HCT116 (cell line): Measurements from ENCODE around the gene PPP1R14C.

Source experiments
- FOSL1 ChIP-seq: IDR thresholded peaks from 2 replicates; pipeline ENCODE4 v1.6.1; 2012; ENCODE audit warnings: low read depth
- POLR2A ChIP-seq: IDR thresholded peaks from 2 replicates; pipeline ENCODE4 v1.7.0; 2011; ENCODE audit warnings: borderline replicate concordance; ENCODE audit not compliant: insufficient read depth, insufficient read length; ENCODE audit errors: extremely low read depth
- SRF ChIP-seq: IDR thresholded peaks from 2 replicates; pipeline ENCODE4 v1.6.1; 2012; ENCODE audit warnings: low read depth
- TF ChIP-seq, protein P1 (sequence below), 3 experiments: fragments of 200-600 bp in 1 of 3; sonication (generic) in 1 of 3; IDR thresholded peaks in 2 of 3; conservative IDR thresholded peaks in 1 of 3; 2 replicates each; pipeline ENCODE4 v1.5.1; 2012 to 2017; ENCODE audit warnings: low read depth in 2 of 3, low read length in 2 of 3, antibody characterized with exemption in 1 of 3, borderline replicate concordance in 1 of 3, control low read depth in 1 of 3, mild to moderate bottlenecking in 1 of 3, mixed read lengths in 1 of 3, mixed run types in 1 of 3, moderate library complexity in 1 of 3; ENCODE audit not compliant: insufficient read depth in 1 of 3

DNA sequence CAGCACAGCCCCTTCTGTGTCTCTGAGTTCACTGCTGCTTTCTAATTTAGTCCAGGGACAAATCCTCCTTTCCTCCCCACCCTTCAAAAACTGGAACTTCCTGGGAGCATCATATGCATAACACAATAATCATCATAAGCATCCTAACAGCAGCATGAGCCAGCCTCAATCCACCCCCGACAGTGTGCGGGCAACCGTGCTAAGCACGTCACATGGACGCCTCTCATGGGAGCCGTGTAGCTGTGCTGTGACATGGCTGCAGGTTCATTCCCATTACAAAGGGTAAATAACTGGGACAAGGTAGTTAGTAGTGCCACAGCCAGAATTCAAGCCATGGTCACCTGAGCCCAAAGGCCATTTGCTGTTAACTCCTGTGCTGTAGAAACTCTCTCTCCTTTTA is 49.4 kb upstream of the PPP1R14C start:
- TF ChIP-seq, protein P1, sequence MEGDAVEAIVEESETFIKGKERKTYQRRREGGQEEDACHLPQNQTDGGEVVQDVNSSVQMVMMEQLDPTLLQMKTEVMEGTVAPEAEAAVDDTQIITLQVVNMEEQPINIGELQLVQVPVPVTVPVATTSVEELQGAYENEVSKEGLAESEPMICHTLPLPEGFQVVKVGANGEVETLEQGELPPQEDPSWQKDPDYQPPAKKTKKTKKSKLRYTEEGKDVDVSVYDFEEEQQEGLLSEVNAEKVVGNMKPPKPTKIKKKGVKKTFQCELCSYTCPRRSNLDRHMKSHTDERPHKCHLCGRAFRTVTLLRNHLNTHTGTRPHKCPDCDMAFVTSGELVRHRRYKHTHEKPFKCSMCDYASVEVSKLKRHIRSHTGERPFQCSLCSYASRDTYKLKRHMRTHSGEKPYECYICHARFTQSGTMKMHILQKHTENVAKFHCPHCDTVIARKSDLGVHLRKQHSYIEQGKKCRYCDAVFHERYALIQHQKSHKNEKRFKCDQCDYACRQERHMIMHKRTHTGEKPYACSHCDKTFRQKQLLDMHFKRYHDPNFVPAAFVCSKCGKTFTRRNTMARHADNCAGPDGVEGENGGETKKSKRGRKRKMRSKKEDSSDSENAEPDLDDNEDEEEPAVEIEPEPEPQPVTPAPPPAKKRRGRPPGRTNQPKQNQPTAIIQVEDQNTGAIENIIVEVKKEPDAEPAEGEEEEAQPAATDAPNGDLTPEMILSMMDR (IDR thresholded peaks at IDR 0.05 in 2 of 3, conservative IDR thresholded peaks at IDR 0.05 in 1 of 3; ENCODE audit: borderline replicate concordance in 1 of 3, insufficient read depth in 1 of 3, low read depth in 2 of 3, low read length in 2 of 3): no peak
- TF ChIP-seq FOSL1 (no peak), POLR2A (no peak), SRF (no peak)
